CD4-positive, alpha-beta T cell treated with Interleukin-15 for 4 hours (primary cell): ENCODE data around the gene PIF1.
"Not testable (repeated sequence)": the region's sequence is repeated elsewhere in the genome, so short reads cannot be mapped to it uniquely, and the experiment has no call there.

Source experiments
- DNase-seq: peaks from one replicate; pipeline ENCODE4 v3.0.0-alpha.2; 2020; ENCODE audit warnings: low spot score

The PIF1 gene

GRCh38 chr15:64847016-64847415, 21.6 kb upstream of the PIF1 start:
- DNase-seq, result no peak

GRCh38 chr15:64845831-64846595, 20.6 kb upstream of the PIF1 start:
- no peak for DNase-seq

GRCh38 chr15:64845183-64845611, 19.8 kb upstream of the PIF1 start:
- no peak for DNase-seq

- DNase-seq, result no peak
These were observed 19.2 kb upstream of the PIF1 start for GRCh38 chr15:64844576-64845145.

GRCh38 chr15:64843991-64844390, 18.5 kb upstream of the PIF1 start:
- no peak for DNase-seq

GRCh38 chr15:64842986-64843561, 17.6 kb upstream of the PIF1 start:
- DNase-seq, result no peak

- no peak for DNase-seq
These were observed 16.9 kb upstream of the PIF1 start for GRCh38 chr15:64842096-64842939.

GRCh38 chr15:64841344-64842095, 16.1 kb upstream of the PIF1 start, which contains the start of gene PLEKHO2:
TSS of gene PLEKHO2 (plus strand) at chr15:64841915. CDS start at chr15:64842017, 102 bp downstream.
- peak; percentile 93 for DNase-seq

- DNase-seq, result no peak
These were observed 15.6 kb upstream of the PIF1 start for GRCh38 chr15:64841060-64841343.

GRCh38 chr15:64837502-64837901, 12.1 kb upstream of the PIF1 start:
- DNase-seq, result peak; percentile 69

GRCh38 chr15:64836023-64836536, 10.6 kb upstream of the PIF1 start:
- no peak for DNase-seq

GRCh38 chr15:64833690-64834089, 8.2 kb upstream of the PIF1 start:
- DNase-seq, result no peak

GRCh38 chr15:64828985-64829384, 3.5 kb upstream of the PIF1 start:
- no peak for DNase-seq

GRCh38 chr15:64824929-64825430, 467 bp downstream of the PIF1 start:
- DNase-seq, result no peak

GRCh38 chr15:64816452-64816851, 9.0 kb downstream of the PIF1 start:
- DNase-seq, result no peak

- DNase-seq, result not testable (repeated sequence)
These were observed 10.5 kb downstream of the PIF1 start for GRCh38 chr15:64814965-64815364.

- DNase-seq, result not testable (repeated sequence)
These were observed 11.2 kb downstream of the PIF1 start for GRCh38 chr15:64814283-64814682.

- no peak for DNase-seq
These were observed 12.4 kb downstream of the PIF1 start for GRCh38 chr15:64813075-64813474.

GRCh38 chr15:64810497-64811326, 14.7 kb downstream of the PIF1 start:
- DNase-seq, result no peak
